Ovary (tissue), 9 donors: ENCODE results near the gene LEMD2. TPM values are rescaled to one million over a fixed set of nuclear protein-coding genes. Genes with fewer than 3 reads are reported as not detected.

Experiments
- DNase-seq, 5 donors: peaks; one replicate each; pipeline ENCODE4 v3.0.0-alpha.2; 2019 to 2020
- H3K27ac ChIP-seq, 2 donors: fragments of 200-600 bp; one replicate each; pipeline versions ENCODE4 v1.5.1 to v1.8.0; 2019 to 2022
- H3K27me3 ChIP-seq: fragments of 200-600 bp; one replicate; pipeline ENCODE4 v1.8.0; 2022
- H3K36me3 ChIP-seq: fragments of 200-600 bp; sonication (generic); one replicate; pipeline ENCODE4 v1.5.1; 2019
- H3K4me1 ChIP-seq: one replicate; pipeline ENCODE4 v1.8.1; 2013; ENCODE audit warnings: mild to moderate bottlenecking, moderate library complexity; ENCODE audit not compliant: insufficient read depth
- H3K4me3 ChIP-seq: fragments of 200-600 bp; sonication (generic); one replicate; pipeline ENCODE4 v1.5.1; 2017
- H3K9me3 ChIP-seq, 2 donors: fragments of 200-600 bp in 1 of 2; sonication (generic) in 1 of 2; one replicate each; pipeline versions ENCODE4 v1.5.1 to v1.8.1; 2013 to 2019; ENCODE audit warnings: mild to moderate bottlenecking in 1 of 2, moderate library complexity in 1 of 2
- CTCF ChIP-seq, 3 donors: fragments of 450-650 bp in 2 of 3; fragments of 200-600 bp in 1 of 3; IDR thresholded peaks; one replicate each; pipeline versions ENCODE4 v1.5.1 to v1.8.0; 2016 to 2022; ENCODE audit warnings: antibody characterized with exemption in 3 of 3, mild to moderate bottlenecking in 1 of 3
- EP300 ChIP-seq: sonication (generic); formaldehyde crosslinking; IDR thresholded peaks from one replicate; pipeline ENCODE4 v1.6.1; 2017; ENCODE audit warnings: antibody characterized with exemption
- POLR2A ChIP-seq: fragments of 450-650 bp; IDR thresholded peaks from one replicate; pipeline ENCODE4 v1.6.1; 2017; ENCODE audit warnings: antibody characterized with exemption, mild to moderate bottlenecking, moderate library complexity
- WGBS, 3 donors: extraction: QIAGEN DNeasy Blood & Tissue Kit in 1 of 3; methylation state at CpG; one replicate each; pipeline versions ENCODE4 v1.1.5 to v1.1.7; 2013 to 2017; 5-methylcytosine and 5-hydroxymethylcytosine counted together
- intact Hi-C, 4 donors: fragments of 100-400 bp; cut with DNase I; formaldehyde crosslinking; loops; one replicate each; pipeline versions ENCODE4 v1.11.0 to v1.15.1; 2022 to 2023
- polyA plus RNA-seq, 2 donors: library from polyadenylated mRNA; stranded (reverse); fragments of 200-250 nt in 1 of 2; fragments of 350-450 nt in 1 of 2; fragmentation: Illumina TruSeq in 1 of 2; extraction: RNeasy Lipid Tissue Mini Kit (QIAGEN cat#74804) in 1 of 2; gene quantifications; one replicate each; pipeline ENCODE4 v1.2.3, GENCODE V29; 2013 to 2014
- total RNA-seq, 7 donors: library from RNA; depleted of rRNA in 2 of 7; stranded (reverse); fragments of >200 nt in 2 of 7; fragmentation: NEBNext Ultra II Directional in 3 of 7; extraction: Animal tissue kit (Norgen Biotek cat#: 25700) in 3 of 7; gene quantifications; one replicate each; pipeline versions ENCODE4 v1.1.0 to v1.2.4, GENCODE V29; 2016 to 2023
- donor health status: DM: no; HTN: no; CAD: no; lungs with moderate emphysema.
- donor health status: DM: no; HTN: no; CAD: no.
- donor health status: Bipolar disorder and iron deficiency.
- donor health status: DM: yes; HTN: yes; CAD: no.
- donor health status: DM: no; HTN: no; CAD: no.
- donor health status: DM: yes; HTN: yes; CAD: no.

The LEMD2 gene
- total and polyA plus RNA-seq, 9 donors, result 41.7 to 66.8 (median 56.7) TPM

GRCh38 chr6:33806841-33807240 lies 17.9 kb upstream of the LEMD2 start:
- no peak overlapping the region for H3K27ac ChIP-seq
- no peaks in the 10 kb centered on the region for H3K9me3 ChIP-seq
- no peaks in the 10 kb centered on the region for H3K4me1 ChIP-seq
- H3K36me3 ChIP-seq, result no peaks in the 10 kb centered on the region
- H3K27me3 ChIP-seq, result no peaks in the 10 kb centered on the region
- no peak for TF ChIP-seq EP300
- TF ChIP-seq CTCF (IDR thresholded peaks at IDR 0.05), result no peak
- TF ChIP-seq POLR2A, result no peak
- DNase-seq, result no peak
- 74 to 77% (median 77%) methylated on average over 9 of the region's 9 CpGs for WGBS, 3 donors
- intact Hi-C loops, result no loop called here
- no peak overlapping the region for H3K4me3 ChIP-seq

DNA sequence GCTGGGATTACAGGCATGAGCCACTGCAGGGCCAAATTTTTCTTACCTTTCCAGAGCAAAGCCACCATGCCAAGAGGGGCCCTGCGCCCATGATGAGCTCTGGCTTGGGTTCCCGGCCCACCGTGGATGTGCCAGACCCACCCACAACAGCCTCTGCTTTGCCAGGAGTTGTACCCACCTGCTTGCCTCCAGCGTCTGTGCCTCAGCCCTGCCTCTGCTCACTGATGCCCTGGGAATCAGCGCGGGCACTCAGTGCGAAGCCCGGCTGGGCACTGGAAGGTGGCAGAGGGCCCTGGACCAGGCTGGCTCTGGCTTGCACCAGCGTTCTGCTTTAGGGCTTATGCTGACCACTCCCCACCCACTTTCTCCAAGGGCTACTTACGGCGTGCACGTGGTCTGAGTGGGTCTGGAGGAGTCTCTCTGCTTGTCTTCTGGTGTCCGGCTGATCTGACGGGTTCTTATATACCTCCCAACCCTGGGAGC lies 14.7 kb upstream of the LEMD2 start, which contains the start of gene MLN:
TSS of gene MLN (minus strand) at position 433 of the 483 bp plus-strand sequence. CDS start 2,840 bp downstream, outside the sequence.
- Histone ChIP-seq H3K4me3 (no peak within 1 kb of the TSS), H3K4me1 (no peaks in the 10 kb centered on the region), H3K9me3 (no peaks in the 10 kb centered on the region), H3K36me3 (no peaks in the 10 kb centered on the region), H3K27me3 (no peaks in the 10 kb centered on the region), H3K27ac (no peak within 1 kb of the TSS)
- DNase-seq, result no peak
- intact Hi-C loops, result no loop called here
- no peak for TF ChIP-seq POLR2A
- no peak for TF ChIP-seq CTCF (IDR thresholded peaks at IDR 0.05)
- TF ChIP-seq EP300, result no peak
- 58 to 64% (median 61%) methylated on average over 14 of the region's 14 CpGs for WGBS, 3 donors

DNA sequence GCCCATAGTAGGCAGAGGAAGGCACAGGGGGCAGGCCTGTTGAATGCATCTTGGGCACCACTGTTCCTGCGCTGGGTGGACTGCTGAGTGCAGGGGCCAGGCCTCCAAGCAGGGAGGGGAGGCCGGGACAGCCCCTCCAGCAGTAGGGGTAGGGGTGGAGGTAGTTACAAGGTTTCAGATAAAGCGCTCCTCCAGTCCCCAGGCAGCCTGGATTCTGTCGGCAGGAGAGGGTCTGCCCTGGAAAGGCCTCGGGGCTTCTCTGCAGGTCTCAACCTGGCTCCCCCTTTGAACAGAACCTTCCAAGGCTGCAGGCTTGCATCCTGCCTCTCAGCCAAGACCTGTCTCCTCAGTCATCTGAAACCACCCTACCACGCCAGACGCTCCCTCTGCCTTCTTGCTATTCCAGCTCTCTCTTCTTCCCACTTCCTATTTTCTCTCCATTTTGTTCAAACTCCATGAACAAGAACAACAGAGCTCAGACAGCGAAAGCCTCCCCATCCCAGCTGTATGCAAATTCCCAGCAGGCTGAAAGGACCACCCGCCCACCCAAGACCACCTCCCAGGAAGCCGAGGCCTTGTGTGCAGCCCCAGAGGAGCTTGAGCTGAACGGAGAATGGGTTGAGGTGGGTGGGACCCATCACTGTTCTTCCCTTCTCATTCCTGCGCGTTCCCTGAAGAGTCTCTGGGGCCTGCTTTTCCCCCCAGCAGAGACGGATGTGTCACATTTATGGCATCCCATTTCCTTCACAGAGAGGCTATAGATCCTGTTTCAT lies 13.4 kb upstream of the LEMD2 start:
- H3K27me3 ChIP-seq, result no peaks in the 10 kb centered on the region
- H3K4me1 ChIP-seq, result no peaks in the 10 kb centered on the region

GRCh38 chr6:33801611-33802010 lies 12.7 kb upstream of the LEMD2 start:
- WGBS, 3 donors, result 72 to 84% (median 80%) methylated on average over 5 of the region's 5 CpGs

More for the DNA sequence above, 13.4 kb upstream of the LEMD2 start:
- no peak overlapping the region for H3K4me3 ChIP-seq
- intact Hi-C loops, result no loop called here
- TF ChIP-seq EP300, result no peak
- no peak for TF ChIP-seq POLR2A
- no peak for TF ChIP-seq CTCF (IDR thresholded peaks at IDR 0.05)
- no peak overlapping the region for H3K27ac ChIP-seq
- no peaks in the 10 kb centered on the region for H3K36me3 ChIP-seq
- H3K9me3 ChIP-seq, result no peaks in the 10 kb centered on the region
- DNase-seq, result no peak
- WGBS, 3 donors, result 54 to 69% (median 64%) methylated on average over 13 to 14 of the region's 14 CpGs

More at GRCh38 chr6:33801611-33802010, 12.7 kb upstream of the LEMD2 start:
- Histone ChIP-seq H3K9me3 (no peaks in the 10 kb centered on the region), H3K4me1 (no peaks in the 10 kb centered on the region), H3K36me3 (no peaks in the 10 kb centered on the region), H3K27me3 (no peaks in the 10 kb centered on the region), H3K4me3 (no peak overlapping the region), H3K27ac (no peak overlapping the region)
- no peak for DNase-seq
- intact Hi-C loops, result no loop called here
- TF ChIP-seq EP300 (no peak), POLR2A (no peak), CTCF (IDR thresholded peaks at IDR 0.05) (no peak)
